ENCODE measurements around the gene FKBP7.

GRCh38 chr2:178517496-178517895 lies 39.1 kb upstream of the FKBP7 start:
- TF ChIP-seq POU6F1 (CRISPR knock-in tag; IDR thresholded peaks at IDR 0.05; ENCODE audit: borderline replicate concordance, low read depth) (no peak), CREB5 (CRISPR knock-in tag; IDR thresholded peaks at IDR 0.05; ENCODE audit: low read depth) (no peak), TOX (CRISPR knock-in tag; IDR thresholded peaks at IDR 0.05; ENCODE audit: borderline replicate concordance) (no peak), ZFP3 (CRISPR knock-in tag; IDR thresholded peaks at IDR 0.05) (no peak), PATZ1 (CRISPR knock-in tag; IDR thresholded peaks at IDR 0.05; ENCODE audit: borderline replicate concordance) (no peak), CSRNP3 (CRISPR knock-in tag; IDR thresholded peaks at IDR 0.05) (no peak)

All from SK-N-SH treated with all-trans-retinoic acid at 6 μM for 48 hours (cell line).